Stimulated activated memory B cell treated with anti-CD40 and anti-IgM and Interleukin-4, amounts not matched to agents 10 μg/mL and 1 μg/mL and 100 μg/mL, for 72 hours (primary cell): ENCODE results near the gene BAHCC1.

Source experiments
- ATAC-seq: fragments of 150-1000 bp; cut with Tn5 transposase; 2 replicates; pipeline ENCODE4 v1.10.0; 2021
- H3K27ac Mint-ChIP-seq: one replicate; pipeline ENCODE4 v1.8.0; 2022; ENCODE audit warnings: mild to moderate bottlenecking, mixed read lengths
- H3K27me3 Mint-ChIP-seq: one replicate; pipeline ENCODE4 v1.8.0; 2022; ENCODE audit warnings: mixed read lengths
- H3K36me3 Mint-ChIP-seq: one replicate; pipeline ENCODE4 v1.8.0; 2022; ENCODE audit warnings: mixed read lengths
- H3K4me1 Mint-ChIP-seq: one replicate; pipeline ENCODE4 v1.8.0; 2022; ENCODE audit warnings: mixed read lengths
- H3K4me3 Mint-ChIP-seq: one replicate; pipeline ENCODE4 v1.8.0; 2022; ENCODE audit warnings: mild to moderate bottlenecking, moderate library complexity, mixed read lengths
- H3K9me3 Mint-ChIP-seq: one replicate; pipeline ENCODE4 v1.8.0; 2022; ENCODE audit warnings: mixed read lengths

Gene BAHCC1

GRCh38 chr17:81491761-81492160 is 96.5 kb downstream of the BAHCC1 start:
- Mint-ChIP-seq H3K27ac (no peak overlapping the region), H3K27me3 (peaks cover 65% of the 10 kb centered on the region), H3K36me3 (no peaks in the 10 kb centered on the region), H3K4me1 (peaks cover 8% of the 10 kb centered on the region), H3K9me3 (no peaks in the 10 kb centered on the region), H3K4me3 (no peak overlapping the region)
- no peak for ATAC-seq

GRCh38 chr17:81492202-81492601 is 96.9 kb downstream of the BAHCC1 start:
- Mint-ChIP-seq H3K36me3 (no peaks in the 10 kb centered on the region), H3K4me3 (no peak overlapping the region), H3K27me3 (peaks cover 65% of the 10 kb centered on the region), H3K9me3 (no peaks in the 10 kb centered on the region), H3K4me1 (peaks cover 8% of the 10 kb centered on the region), H3K27ac (no peak overlapping the region)
- no peak for ATAC-seq

- no peak overlapping the region for H3K27ac Mint-ChIP-seq
- H3K4me3 Mint-ChIP-seq: no peak overlapping the region
- no peaks in the 10 kb centered on the region for H3K9me3 Mint-ChIP-seq
- ATAC-seq: no peak
- no peaks in the 10 kb centered on the region for H3K36me3 Mint-ChIP-seq
- peaks cover 65% of the 10 kb centered on the region for H3K27me3 Mint-ChIP-seq
- peaks cover 8% of the 10 kb centered on the region for H3K4me1 Mint-ChIP-seq
Measured at GRCh38 chr17:81492706-81493105, 97.4 kb downstream of the BAHCC1 start.

- Mint-ChIP-seq H3K4me3 (no peak overlapping the region), H3K4me1 (peaks cover 8% of the 10 kb centered on the region), H3K9me3 (no peaks in the 10 kb centered on the region), H3K27me3 (peaks cover 65% of the 10 kb centered on the region), H3K27ac (no peak overlapping the region), H3K36me3 (no peaks in the 10 kb centered on the region)
- no peak for ATAC-seq
Measured at GRCh38 chr17:81493198-81494038, 98.2 kb downstream of the BAHCC1 start.

GRCh38 chr17:81494626-81495377 is 99.5 kb downstream of the BAHCC1 start:
- no peak overlapping the region for H3K4me3 Mint-ChIP-seq
- H3K9me3 Mint-ChIP-seq: no peaks in the 10 kb centered on the region
- ATAC-seq: no peak
- no peaks in the 10 kb centered on the region for H3K36me3 Mint-ChIP-seq
- H3K27me3 Mint-ChIP-seq: peaks cover 56% of the 10 kb centered on the region
- H3K4me1 Mint-ChIP-seq: peaks cover under 1% of the 10 kb centered on the region
- H3K27ac Mint-ChIP-seq: no peak overlapping the region

GRCh38 chr17:81498953-81499600 is 103.8 kb downstream of the BAHCC1 start:
- Mint-ChIP-seq H3K4me1 (peaks cover 6% of the 10 kb centered on the region), H3K27ac (no peak overlapping the region), H3K27me3 (peaks cover 13% of the 10 kb centered on the region), H3K9me3 (no peaks in the 10 kb centered on the region), H3K4me3 (no peak overlapping the region), H3K36me3 (no peaks in the 10 kb centered on the region)
- no peak for ATAC-seq

GRCh38 chr17:81499601-81499970 is 104.3 kb downstream of the BAHCC1 start:
- Mint-ChIP-seq H3K4me1 (peaks cover 6% of the 10 kb centered on the region), H3K36me3 (no peaks in the 10 kb centered on the region), H3K27me3 (peaks cover 9% of the 10 kb centered on the region)

GRCh38 chr17:81500047-81500446 is 104.8 kb downstream of the BAHCC1 start:
- Mint-ChIP-seq H3K27ac (no peak overlapping the region), H3K27me3 (peaks cover 4% of the 10 kb centered on the region), H3K4me1 (peaks cover 6% of the 10 kb centered on the region), H3K36me3 (no peaks in the 10 kb centered on the region), H3K4me3 (no peak overlapping the region), H3K9me3 (no peaks in the 10 kb centered on the region)
- ATAC-seq: no peak

More at GRCh38 chr17:81499601-81499970, 104.3 kb downstream of the BAHCC1 start:
- ATAC-seq: no peak
- Mint-ChIP-seq H3K27ac (no peak overlapping the region), H3K4me3 (no peak overlapping the region), H3K9me3 (no peaks in the 10 kb centered on the region)

GRCh38 chr17:81502471-81503017 is 107.3 kb downstream of the BAHCC1 start:
- Mint-ChIP-seq H3K4me1 (peaks cover 7% of the 10 kb centered on the region), H3K27me3 (no peaks in the 10 kb centered on the region), H3K27ac (no peak overlapping the region), H3K4me3 (no peak overlapping the region), H3K36me3 (peaks cover 1% of the 10 kb centered on the region), H3K9me3 (no peaks in the 10 kb centered on the region)
- peak; percentile 37 for ATAC-seq

- no peak overlapping the region for H3K27ac Mint-ChIP-seq
- peaks cover 10% of the 10 kb centered on the region for H3K36me3 Mint-ChIP-seq
- no peak for ATAC-seq
- peaks cover 3% of the 10 kb centered on the region for H3K9me3 Mint-ChIP-seq
- no peak overlapping the region for H3K4me3 Mint-ChIP-seq
- H3K4me1 Mint-ChIP-seq: peaks cover 12% of the 10 kb centered on the region
- H3K27me3 Mint-ChIP-seq: no peaks in the 10 kb centered on the region
Measured at GRCh38 chr17:81503619-81504018, 108.4 kb downstream of the BAHCC1 start.

- Mint-ChIP-seq H3K4me3 (peak overlapping the region; percentile 99), H3K9me3 (peaks cover 3% of the 10 kb centered on the region), H3K36me3 (peaks cover 49% of the 10 kb centered on the region), H3K27ac (peak overlapping the region; percentile 92), H3K4me1 (peaks cover 48% of the 10 kb centered on the region), H3K27me3 (no peaks in the 10 kb centered on the region)
- ATAC-seq: no peak
Measured at GRCh38 chr17:81508639-81509206, 113.5 kb downstream of the BAHCC1 start.

- Mint-ChIP-seq H3K27me3 (no peaks in the 10 kb centered on the region), H3K36me3 (peaks cover 49% of the 10 kb centered on the region), H3K27ac (peak overlapping the region; percentile 92), H3K4me1 (peaks cover 49% of the 10 kb centered on the region), H3K9me3 (peaks cover 3% of the 10 kb centered on the region), H3K4me3 (peak overlapping the region; percentile 99)
- ATAC-seq: no peak
Measured at GRCh38 chr17:81509207-81509971, 114.1 kb downstream of the BAHCC1 start.

GRCh38 chr17:81509972-81510784 is 114.9 kb downstream of the BAHCC1 start:
- H3K36me3 Mint-ChIP-seq: peaks cover 50% of the 10 kb centered on the region
- H3K4me1 Mint-ChIP-seq: peaks cover 49% of the 10 kb centered on the region
- peaks cover 3% of the 10 kb centered on the region for H3K9me3 Mint-ChIP-seq
- ATAC-seq: no peak
- no peaks in the 10 kb centered on the region for H3K27me3 Mint-ChIP-seq
- peak overlapping the region; percentile 99 for H3K4me3 Mint-ChIP-seq
- H3K27ac Mint-ChIP-seq: peak overlapping the region; percentile 92
